Measurements from ENCODE around the gene GRIA3. TPM values are rescaled to one million over a fixed set of nuclear protein-coding genes. Genes with fewer than 3 reads are reported as not detected.
"Not testable (repeated sequence)": the region's sequence is repeated elsewhere in the genome, so short reads cannot be mapped to it uniquely, and the experiment has no call there.

The GRIA3 gene
- total RNA-seq, 2 experiments from 2014 or later = 0.39 to 0.54 TPM

GRCh38 chrX:123358457-123358856, 174.4 kb downstream of the GRIA3 start:
- POLR2A ChIA-PET = no interaction called here
- Mint-ChIP-seq H3K27ac (no peak overlapping the region), H3K4me3 (no peak overlapping the region), H3K4me1 (no peaks in the 10 kb centered on the region), H3K9me3 (no peaks in the 10 kb centered on the region), H3K27me3 (peaks cover 2% of the 10 kb centered on the region), H3K36me3 (no peaks in the 10 kb centered on the region)
- DNase-seq = no peak
- no peak for ATAC-seq (ENCODE audit: low read depth)

- no peak for ATAC-seq (ENCODE audit: low read depth)
- DNase-seq = no peak
- no peaks in the 10 kb centered on the region for H3K9me3 Mint-ChIP-seq
- H3K4me1 Mint-ChIP-seq = no peaks in the 10 kb centered on the region
- no peak overlapping the region for H3K27ac Mint-ChIP-seq
- POLR2A ChIA-PET = no interaction called here
- peaks cover 2% of the 10 kb centered on the region for H3K27me3 Mint-ChIP-seq
- no peaks in the 10 kb centered on the region for H3K36me3 Mint-ChIP-seq
- no peak overlapping the region for H3K4me3 Mint-ChIP-seq
Observed at GRCh38 chrX:123361371-123361770, 177.3 kb downstream of the GRIA3 start.

- ATAC-seq (ENCODE audit: low read depth); H3K27ac Mint-ChIP-seq; DNase-seq; H3K4me1 Mint-ChIP-seq; H3K27me3 Mint-ChIP-seq; H3K9me3 Mint-ChIP-seq; H3K36me3 Mint-ChIP-seq; POLR2A ChIA-PET; H3K4me3 Mint-ChIP-seq: not testable (repeated sequence)
Observed at GRCh38 chrX:123386196-123386595, 202.1 kb downstream of the GRIA3 start.

GRCh38 chrX:123392921-123393320, 208.8 kb downstream of the GRIA3 start:
- DNase-seq = no peak
- POLR2A ChIA-PET = no interaction called here
- no peaks in the 10 kb centered on the region for H3K36me3 Mint-ChIP-seq
- no peaks in the 10 kb centered on the region for H3K9me3 Mint-ChIP-seq
- no peak overlapping the region for H3K27ac Mint-ChIP-seq
- no peak for ATAC-seq (ENCODE audit: low read depth)
- no peaks in the 10 kb centered on the region for H3K27me3 Mint-ChIP-seq
- H3K4me1 Mint-ChIP-seq = no peaks in the 10 kb centered on the region
- H3K4me3 Mint-ChIP-seq = no peak overlapping the region

GRCh38 chrX:123399709-123400108, 215.6 kb downstream of the GRIA3 start:
- no peak for DNase-seq
- no peak overlapping the region for H3K4me3 Mint-ChIP-seq
- H3K36me3 Mint-ChIP-seq = no peaks in the 10 kb centered on the region
- H3K27ac Mint-ChIP-seq = no peak overlapping the region
- POLR2A ChIA-PET = no interaction called here
- no peak for ATAC-seq (ENCODE audit: low read depth)
- no peaks in the 10 kb centered on the region for H3K9me3 Mint-ChIP-seq
- H3K27me3 Mint-ChIP-seq = no peaks in the 10 kb centered on the region
- no peaks in the 10 kb centered on the region for H3K4me1 Mint-ChIP-seq

GRCh38 chrX:123405231-123405630, 221.2 kb downstream of the GRIA3 start:
- H3K36me3 Mint-ChIP-seq = no peaks in the 10 kb centered on the region
- DNase-seq = no peak
- no peaks in the 10 kb centered on the region for H3K27me3 Mint-ChIP-seq
- ATAC-seq (ENCODE audit: low read depth) = no peak
- no peaks in the 10 kb centered on the region for H3K4me1 Mint-ChIP-seq
- no peaks in the 10 kb centered on the region for H3K9me3 Mint-ChIP-seq
- POLR2A ChIA-PET = no interaction called here
- no peak overlapping the region for H3K4me3 Mint-ChIP-seq
- no peak overlapping the region for H3K27ac Mint-ChIP-seq

- POLR2A ChIA-PET = no interaction called here
- no peaks in the 10 kb centered on the region for H3K9me3 Mint-ChIP-seq
- DNase-seq = no peak
- H3K27ac Mint-ChIP-seq = no peak overlapping the region
- H3K36me3 Mint-ChIP-seq = no peaks in the 10 kb centered on the region
- no peaks in the 10 kb centered on the region for H3K27me3 Mint-ChIP-seq
- ATAC-seq (ENCODE audit: low read depth) = no peak
- peaks cover 2% of the 10 kb centered on the region for H3K4me1 Mint-ChIP-seq
- no peak overlapping the region for H3K4me3 Mint-ChIP-seq
Observed at GRCh38 chrX:123408821-123409737, 225.0 kb downstream of the GRIA3 start.

- no peaks in the 10 kb centered on the region for H3K9me3 Mint-ChIP-seq
- POLR2A ChIA-PET = no interaction called here
- ATAC-seq (ENCODE audit: low read depth) = no peak
- no peaks in the 10 kb centered on the region for H3K36me3 Mint-ChIP-seq
- no peaks in the 10 kb centered on the region for H3K4me1 Mint-ChIP-seq
- H3K4me3 Mint-ChIP-seq = no peak overlapping the region
- H3K27ac Mint-ChIP-seq = no peak overlapping the region
- H3K27me3 Mint-ChIP-seq = peaks cover 4% of the 10 kb centered on the region
- no peak for DNase-seq
Observed at GRCh38 chrX:123422875-123423274, 238.8 kb downstream of the GRIA3 start.

GRCh38 chrX:123424546-123424945, 240.5 kb downstream of the GRIA3 start:
- POLR2A ChIA-PET = no interaction called here
- Mint-ChIP-seq H3K27me3 (peaks cover 6% of the 10 kb centered on the region), H3K4me1 (no peaks in the 10 kb centered on the region), H3K27ac (no peak overlapping the region), H3K36me3 (no peaks in the 10 kb centered on the region), H3K9me3 (no peaks in the 10 kb centered on the region), H3K4me3 (no peak overlapping the region)
- ATAC-seq (ENCODE audit: low read depth) (no peak), DNase-seq (no peak)

- H3K27ac Mint-ChIP-seq = no peak overlapping the region
- no peaks in the 10 kb centered on the region for H3K36me3 Mint-ChIP-seq
- H3K27me3 Mint-ChIP-seq = peaks cover 6% of the 10 kb centered on the region
- POLR2A ChIA-PET = no interaction called here
- H3K4me3 Mint-ChIP-seq = no peak overlapping the region
- H3K9me3 Mint-ChIP-seq = no peaks in the 10 kb centered on the region
- DNase-seq (no peak), ATAC-seq (ENCODE audit: low read depth) (no peak)
- no peaks in the 10 kb centered on the region for H3K4me1 Mint-ChIP-seq
Observed at GRCh38 chrX:123425471-123425870, 241.4 kb downstream of the GRIA3 start.

- ATAC-seq (ENCODE audit: low read depth) (no peak), DNase-seq (no peak)
- POLR2A ChIA-PET = no interaction called here
- H3K27me3 Mint-ChIP-seq = peaks cover 6% of the 10 kb centered on the region
- H3K4me3 Mint-ChIP-seq = no peak overlapping the region
- H3K27ac Mint-ChIP-seq = no peak overlapping the region
- H3K9me3 Mint-ChIP-seq = no peaks in the 10 kb centered on the region
- no peaks in the 10 kb centered on the region for H3K4me1 Mint-ChIP-seq
- no peaks in the 10 kb centered on the region for H3K36me3 Mint-ChIP-seq
Observed at GRCh38 chrX:123425904-123426303, 241.8 kb downstream of the GRIA3 start.

- Mint-ChIP-seq H3K27me3 (peaks cover 5% of the 10 kb centered on the region), H3K4me1 (no peaks in the 10 kb centered on the region), H3K36me3 (no peaks in the 10 kb centered on the region), H3K9me3 (no peaks in the 10 kb centered on the region), H3K4me3 (no peak overlapping the region), H3K27ac (no peak overlapping the region)
- DNase-seq = no peak
- ATAC-seq (ENCODE audit: low read depth) = no peak
- POLR2A ChIA-PET = no interaction called here
Observed at GRCh38 chrX:123432361-123433150, 248.5 kb downstream of the GRIA3 start.

GRCh38 chrX:123436512-123437136, 252.5 kb downstream of the GRIA3 start:
- no peak for ATAC-seq (ENCODE audit: low read depth)
- POLR2A ChIA-PET = no interaction called here
- Mint-ChIP-seq H3K4me3 (no peak overlapping the region), H3K36me3 (no peaks in the 10 kb centered on the region), H3K4me1 (no peaks in the 10 kb centered on the region), H3K27me3 (no peaks in the 10 kb centered on the region), H3K9me3 (peaks cover 1% of the 10 kb centered on the region), H3K27ac (no peak overlapping the region)
- no peak for DNase-seq

- POLR2A ChIA-PET; H3K9me3 Mint-ChIP-seq; H3K27me3 Mint-ChIP-seq; H3K27ac Mint-ChIP-seq; H3K36me3 Mint-ChIP-seq; DNase-seq; H3K4me1 Mint-ChIP-seq; H3K4me3 Mint-ChIP-seq; ATAC-seq (ENCODE audit: low read depth): not testable (repeated sequence)
Observed at GRCh38 chrX:123439926-123440325, 255.8 kb downstream of the GRIA3 start.

All from activated naive CD8-positive, alpha-beta T cell treated with anti-CD3 and anti-CD28 coated beads, Interleukin-2, amount 10 ng/mL, durations not matched to agents 7 days and 5 days (primary cell).